ENCODE measurements around the gene MGP. TPM values are rescaled to one million over a fixed set of nuclear protein-coding genes. Genes with fewer than 3 reads are reported as not detected.

MGP gene
- total RNA-seq, 4 donors from 2014 or later = 317 to 851 (median 829) TPM

- TF ChIP-seq CTCF (IDR thresholded peaks at IDR 0.05) = no peak
- ATAC-seq (ENCODE audit: low FRiP score) (no peak), DNase-seq (ENCODE audit: low spot score) (no peak)
Measured at GRCh38 chr12:14927267-14927666, 41.6 kb upstream of the MGP start.

- DNase-seq (ENCODE audit: low spot score) (no peak), ATAC-seq (ENCODE audit: low FRiP score) (no peak)
- TF ChIP-seq CTCF (IDR thresholded peaks at IDR 0.05) = no peak
Measured at GRCh38 chr12:14924541-14924940, 38.9 kb upstream of the MGP start.

GRCh38 chr12:14923944-14924343, 38.3 kb upstream of the MGP start:
- DNase-seq (ENCODE audit: low spot score) (no peak), ATAC-seq (ENCODE audit: low FRiP score) (no peak)
- no peak for TF ChIP-seq CTCF (IDR thresholded peaks at IDR 0.05)

- TF ChIP-seq CTCF (IDR thresholded peaks at IDR 0.05) = no peak
- ATAC-seq (ENCODE audit: low FRiP score) (no peak), DNase-seq (ENCODE audit: low spot score) (no peak)
Measured at GRCh38 chr12:14921218-14921617, 35.6 kb upstream of the MGP start.

- TF ChIP-seq CTCF (IDR thresholded peaks at IDR 0.05) = no peak
- ATAC-seq (ENCODE audit: low FRiP score) = no peak
- no peak for DNase-seq (ENCODE audit: low spot score)
Measured at GRCh38 chr12:14920475-14921126, 34.9 kb upstream of the MGP start.

GRCh38 chr12:14919455-14919854, 33.8 kb upstream of the MGP start:
- TF ChIP-seq CTCF (IDR thresholded peaks at IDR 0.05) = no peak
- no peak for ATAC-seq (ENCODE audit: low FRiP score)
- no peak for DNase-seq (ENCODE audit: low spot score)

GRCh38 chr12:14915736-14916135, 30.1 kb upstream of the MGP start:
- ATAC-seq (ENCODE audit: low FRiP score) = no peak
- no peak for DNase-seq (ENCODE audit: low spot score)
- no peak for TF ChIP-seq CTCF (IDR thresholded peaks at IDR 0.05)
